Suppressor macrophage treated with lipopolysaccharide for 4 hours (primary cell): ENCODE data around the gene VCY1B.
"Not testable (repeated sequence)": the region's sequence is repeated elsewhere in the genome, so short reads cannot be mapped to it uniquely, and the experiment has no call there.

Source experiments
- DNase-seq: peaks from one replicate; pipeline ENCODE4 v3.0.0-alpha.2; 2020

VCY1B gene

DNA sequence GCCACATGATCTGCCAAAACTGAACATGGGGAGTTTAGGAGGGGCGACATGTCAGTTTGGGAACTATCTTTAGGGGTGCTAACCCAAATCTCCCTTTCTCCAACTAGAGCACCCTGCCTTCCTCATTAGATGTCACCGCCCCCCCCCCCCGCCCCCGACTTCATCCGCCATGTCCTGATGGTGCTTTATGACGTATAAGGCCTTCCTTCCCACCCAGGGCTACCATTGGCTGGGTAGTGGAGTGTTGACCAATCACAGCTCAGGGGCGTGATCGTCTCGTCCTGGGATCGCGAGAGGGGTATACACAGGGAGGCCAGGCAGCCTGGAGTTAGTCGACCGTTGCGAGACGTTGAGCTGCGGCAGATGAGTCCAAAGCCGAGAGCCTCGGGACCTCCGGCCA, at the start of gene VCY1B:
Gene VCY1B, plus strand, starts transcription at position 301 of the 400 bp plus-strand sequence. Its CDS starts 63 bp downstream, at position 364.
- DNase-seq: not testable (repeated sequence)

- not testable (repeated sequence) for DNase-seq
Measured at GRCh38 chrY:14011916-14012315, 44.1 kb upstream of the VCY1B start.

- not testable (repeated sequence) for DNase-seq
Measured at GRCh38 chrY:14030395-14030794, 25.6 kb upstream of the VCY1B start.

DNA sequence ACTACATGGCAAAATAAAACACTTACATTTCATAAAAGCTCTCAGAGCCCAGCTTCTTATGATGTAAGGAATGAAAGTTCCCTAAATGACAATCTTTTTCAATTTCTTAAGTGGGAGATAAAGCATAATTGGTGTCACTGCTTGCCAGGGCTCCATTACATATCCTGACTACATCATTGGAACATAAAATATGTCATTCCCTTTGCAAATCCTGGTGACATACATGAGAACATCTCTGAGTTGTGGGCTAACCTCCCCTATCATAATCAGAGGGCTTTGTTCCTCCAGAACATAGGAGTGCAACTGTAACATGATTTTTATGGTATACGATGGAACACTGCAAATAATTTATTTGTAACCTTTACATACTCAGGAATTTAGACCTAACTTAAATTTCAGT, 29.9 kb downstream of the VCY1B start:
- no peak for DNase-seq
